ENCODE measurements around the gene SAT1. TPM values are rescaled to one million over a fixed set of nuclear protein-coding genes. Genes with fewer than 3 reads are reported as not detected.

The SAT1 gene
- total and polyA plus RNA-seq, 2 experiments from 2014 or later: 1,822 to 2,173 TPM

- Histone ChIP-seq H4K20me1 (ENCODE audit: insufficient read depth, poor library complexity, severe bottlenecking) (no peaks in the 10 kb centered on the region), H3K36me3 (replicated peaks; ENCODE audit: insufficient read depth, low read depth) (no peaks in the 10 kb centered on the region), H3K9me3 (ENCODE audit: low read depth) (no peaks in the 10 kb centered on the region), H3K4me3 (no peak overlapping the region), H3K27ac (peak overlapping the region; percentile 95), H3K4me1 (ENCODE audit: insufficient read depth) (peaks cover 12% of the 10 kb centered on the region), H3K9me2 (replicated peaks; ENCODE audit: insufficient read depth) (no peaks in the 10 kb centered on the region), H3K4me2 (no peak overlapping the region), H2AFZ (peak overlapping the region; percentile 40), H3K79me2 (no peaks in the 10 kb centered on the region), H3K27me3 (no peaks in the 10 kb centered on the region)
- 72% methylated on average over 6 of the region's 6 CpGs for WGBS (ENCODE audit: low lambda C conversion rate, missing lambda C conversion rate)
- TF ChIP-seq, protein P1, sequence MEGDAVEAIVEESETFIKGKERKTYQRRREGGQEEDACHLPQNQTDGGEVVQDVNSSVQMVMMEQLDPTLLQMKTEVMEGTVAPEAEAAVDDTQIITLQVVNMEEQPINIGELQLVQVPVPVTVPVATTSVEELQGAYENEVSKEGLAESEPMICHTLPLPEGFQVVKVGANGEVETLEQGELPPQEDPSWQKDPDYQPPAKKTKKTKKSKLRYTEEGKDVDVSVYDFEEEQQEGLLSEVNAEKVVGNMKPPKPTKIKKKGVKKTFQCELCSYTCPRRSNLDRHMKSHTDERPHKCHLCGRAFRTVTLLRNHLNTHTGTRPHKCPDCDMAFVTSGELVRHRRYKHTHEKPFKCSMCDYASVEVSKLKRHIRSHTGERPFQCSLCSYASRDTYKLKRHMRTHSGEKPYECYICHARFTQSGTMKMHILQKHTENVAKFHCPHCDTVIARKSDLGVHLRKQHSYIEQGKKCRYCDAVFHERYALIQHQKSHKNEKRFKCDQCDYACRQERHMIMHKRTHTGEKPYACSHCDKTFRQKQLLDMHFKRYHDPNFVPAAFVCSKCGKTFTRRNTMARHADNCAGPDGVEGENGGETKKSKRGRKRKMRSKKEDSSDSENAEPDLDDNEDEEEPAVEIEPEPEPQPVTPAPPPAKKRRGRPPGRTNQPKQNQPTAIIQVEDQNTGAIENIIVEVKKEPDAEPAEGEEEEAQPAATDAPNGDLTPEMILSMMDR (IDR thresholded peaks at IDR 0.05; ENCODE audit: poor library complexity): no peak
- TF ChIP-seq EZH2 (IDR thresholded peaks at IDR 0.05; ENCODE audit: borderline replicate concordance) (no peak), EZH2phosphoT487 (IDR thresholded peaks at IDR 0.05; ENCODE audit: low read depth, severe bottlenecking, unreplicated experiment) (no peak)
- DNase-seq (ENCODE audit: low spot score): no peak
Observed at GRCh38 chrX:23822841-23823240, 39.9 kb downstream of the SAT1 start.

DNA sequence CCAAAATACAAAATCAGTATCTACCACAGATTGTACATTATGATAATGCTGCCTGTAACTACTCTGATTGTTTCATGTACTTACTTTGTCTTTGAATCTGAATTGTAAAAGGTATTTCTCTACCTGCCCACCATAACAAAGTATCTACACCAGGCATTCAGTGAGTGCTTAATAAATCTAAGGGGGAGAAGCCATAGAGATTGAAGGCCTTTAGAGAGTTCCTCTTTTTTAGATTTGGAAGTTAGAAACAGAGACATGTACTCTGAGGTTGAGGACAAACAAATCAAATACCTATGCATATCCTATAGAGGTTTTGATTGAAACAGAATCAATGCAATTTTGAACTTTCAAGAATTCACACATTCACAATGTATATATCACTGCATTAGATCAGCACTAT, 42.7 kb downstream of the SAT1 start:
- no peaks in the 10 kb centered on the region for H3K9me3 ChIP-seq (ENCODE audit: low read depth)
- H4K20me1 ChIP-seq (ENCODE audit: insufficient read depth, poor library complexity, severe bottlenecking): no peaks in the 10 kb centered on the region
- DNase-seq (ENCODE audit: low spot score): no peak
- no peaks in the 10 kb centered on the region for H3K36me3 ChIP-seq (replicated peaks; ENCODE audit: insufficient read depth, low read depth)
- no peaks in the 10 kb centered on the region for H3K79me2 ChIP-seq
- H3K4me1 ChIP-seq (ENCODE audit: insufficient read depth): peaks cover 12% of the 10 kb centered on the region
- no peaks in the 10 kb centered on the region for H3K27me3 ChIP-seq
- no peak overlapping the region for H3K27ac ChIP-seq
- TF ChIP-seq EZH2phosphoT487 (IDR thresholded peaks at IDR 0.05; ENCODE audit: low read depth, severe bottlenecking, unreplicated experiment) (no peak), EZH2 (IDR thresholded peaks at IDR 0.05; ENCODE audit: borderline replicate concordance) (no peak)
- TF ChIP-seq, protein P1 (IDR thresholded peaks at IDR 0.05; ENCODE audit: poor library complexity): no peak
- H3K4me2 ChIP-seq: no peak overlapping the region
- no peak overlapping the region for H3K4me3 ChIP-seq
- no peak overlapping the region for H2AFZ ChIP-seq
- H3K9me2 ChIP-seq (replicated peaks; ENCODE audit: insufficient read depth): no peaks in the 10 kb centered on the region

DNA sequence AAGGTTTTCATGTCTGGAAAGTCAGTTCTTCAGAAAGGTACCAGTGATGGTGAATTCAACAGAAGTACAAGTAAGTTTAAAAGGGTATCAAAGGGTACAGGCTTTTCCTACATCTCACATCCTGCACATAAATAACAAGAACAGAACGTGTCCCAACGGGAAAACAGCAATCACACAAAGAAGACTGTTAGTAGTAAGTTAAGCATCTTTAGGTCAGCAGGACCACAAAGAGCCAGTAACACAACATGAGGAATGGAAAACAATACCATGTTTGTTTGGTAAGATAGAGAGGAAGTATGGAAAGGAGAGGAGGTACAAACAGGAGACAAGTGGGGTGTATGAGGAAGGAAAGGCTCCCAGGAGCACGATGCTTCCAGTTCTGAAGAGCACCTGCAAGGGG, 43.2 kb downstream of the SAT1 start:
- TF ChIP-seq EZH2 (IDR thresholded peaks at IDR 0.05; ENCODE audit: borderline replicate concordance): no peak
- no peak for TF ChIP-seq EZH2phosphoT487 (IDR thresholded peaks at IDR 0.05; ENCODE audit: low read depth, severe bottlenecking, unreplicated experiment)
- TF ChIP-seq, protein P1 (IDR thresholded peaks at IDR 0.05; ENCODE audit: poor library complexity): no peak
- H3K9me3 ChIP-seq (ENCODE audit: low read depth): no peaks in the 10 kb centered on the region
- no peaks in the 10 kb centered on the region for H3K27me3 ChIP-seq
- WGBS (ENCODE audit: low lambda C conversion rate, missing lambda C conversion rate): 70% methylated on average over 3 of the region's 3 CpGs
- peaks cover 12% of the 10 kb centered on the region for H3K4me1 ChIP-seq (ENCODE audit: insufficient read depth)
- no peaks in the 10 kb centered on the region for H4K20me1 ChIP-seq (ENCODE audit: insufficient read depth, poor library complexity, severe bottlenecking)
- H3K4me3 ChIP-seq: no peak overlapping the region
- H2AFZ ChIP-seq: no peak overlapping the region
- H3K27ac ChIP-seq: no peak overlapping the region
- H3K9me2 ChIP-seq (replicated peaks; ENCODE audit: insufficient read depth): no peaks in the 10 kb centered on the region
- no peak for DNase-seq (ENCODE audit: low spot score)
- H3K79me2 ChIP-seq: no peaks in the 10 kb centered on the region
- H3K4me2 ChIP-seq: no peak overlapping the region
- H3K36me3 ChIP-seq (replicated peaks; ENCODE audit: insufficient read depth, low read depth): no peaks in the 10 kb centered on the region

- no peaks in the 10 kb centered on the region for H3K36me3 ChIP-seq (replicated peaks; ENCODE audit: insufficient read depth, low read depth)
- DNase-seq (ENCODE audit: low spot score): no peak
- no peaks in the 10 kb centered on the region for H3K79me2 ChIP-seq
- no peaks in the 10 kb centered on the region for H3K27me3 ChIP-seq
- no peak overlapping the region for H3K4me3 ChIP-seq
- H4K20me1 ChIP-seq (ENCODE audit: insufficient read depth, poor library complexity, severe bottlenecking): no peaks in the 10 kb centered on the region
- H2AFZ ChIP-seq: no peak overlapping the region
- H3K9me3 ChIP-seq (ENCODE audit: low read depth): no peaks in the 10 kb centered on the region
- TF ChIP-seq EZH2 (IDR thresholded peaks at IDR 0.05; ENCODE audit: borderline replicate concordance): no peak
- TF ChIP-seq EZH2phosphoT487 (IDR thresholded peaks at IDR 0.05; ENCODE audit: low read depth, severe bottlenecking, unreplicated experiment): no peak
- TF ChIP-seq, protein P1 (IDR thresholded peaks at IDR 0.05; ENCODE audit: poor library complexity): no peak
- H3K4me1 ChIP-seq (ENCODE audit: insufficient read depth): peaks cover 12% of the 10 kb centered on the region
- H3K27ac ChIP-seq: no peak overlapping the region
- H3K9me2 ChIP-seq (replicated peaks; ENCODE audit: insufficient read depth): no peaks in the 10 kb centered on the region
- H3K4me2 ChIP-seq: no peak overlapping the region
Observed at GRCh38 chrX:23826653-23827052, 43.7 kb downstream of the SAT1 start.

Data from hepatocyte (in vitro differentiated cells).